CD4-positive, alpha-beta T cell (primary cell): ENCODE results near the gene PPP1R9B. TPM values are rescaled to one million over a fixed set of nuclear protein-coding genes. Genes with fewer than 3 reads are reported as not detected.

Source experiments
- ATAC-seq: fragments of 200-7000 bp; cut with Tn5 transposase; one replicate; pipeline ENCODE4 v1.10.0; 2022; ENCODE audit warnings: mild to moderate bottlenecking; ENCODE audit not compliant: poor library complexity
- CTCF ChIA-PET: fragments of 350-600 bp; sonication (Branson Sonifier 250); formaldehyde crosslinking; loops from one replicate; lab custom pipeline; 2021; ENCODE audit warnings: antibody characterized with exemption, inconsistent platforms; lab: Charles Lee
- POLR2A ChIA-PET: fragments of 350-600 bp; sonication (Branson Sonifier 250); formaldehyde crosslinking; loops from one replicate; lab custom pipeline; 2021; ENCODE audit warnings: antibody characterized with exemption, inconsistent platforms; lab: Charles Lee
- DNase-seq, 14 experiments: peaks; one replicate each; pipeline ENCODE4 v3.0.0-alpha.2; 2013 to 2020; ENCODE audit warnings: mixed read lengths in 2 of 14
- H3K27ac ChIP-seq, 2 donors: one replicate each; pipeline versions ENCODE4 v1.5.1 to v1.7.0; 2013; ENCODE audit warnings: low read length in 2 of 2, low read depth in 1 of 2, mild to moderate bottlenecking in 1 of 2
- H3K27me3 ChIP-seq, 2 experiments: 1 replicate in 1 of 2; 2 replicates in 1 of 2; pipeline versions ENCODE4 v1.6.1 to v1.7.0; 2013; ENCODE audit warnings: low read length in 2 of 2, control low read depth in 1 of 2, mild to moderate bottlenecking in 1 of 2, moderate library complexity in 1 of 2; ENCODE audit not compliant: insufficient read depth in 2 of 2, control insufficient read depth in 1 of 2
- H3K36me3 ChIP-seq: one replicate; pipeline ENCODE4 v1.6.1; 2013; ENCODE audit warnings: low read length, control low read depth; ENCODE audit not compliant: insufficient read depth
- H3K4me1 ChIP-seq: one replicate; pipeline ENCODE4 v1.6.1; 2013; ENCODE audit warnings: low read length, control low read depth; ENCODE audit not compliant: insufficient read depth
- H3K4me3 ChIP-seq: one replicate; pipeline ENCODE4 v1.5.1; 2013; ENCODE audit warnings: mild to moderate bottlenecking, low read length, moderate library complexity
- H3K9me3 ChIP-seq, 2 experiments: 1 replicate in 1 of 2; 2 replicates in 1 of 2; pipeline versions ENCODE4 v1.6.1 to v1.7.0; 2013; ENCODE audit warnings: low read length in 2 of 2, mild to moderate bottlenecking in 2 of 2, control low read depth in 1 of 2, moderate library complexity in 1 of 2; ENCODE audit not compliant: control insufficient read depth in 1 of 2, insufficient read depth in 1 of 2
- H3K27ac Mint-ChIP-seq: one replicate; pipeline ENCODE4 v1.8.0; 2020; ENCODE audit warnings: mixed read lengths
- H3K27me3 Mint-ChIP-seq: one replicate; pipeline ENCODE4 v1.8.0; 2021; ENCODE audit warnings: mixed read lengths
- H3K36me3 Mint-ChIP-seq: one replicate; pipeline ENCODE4 v1.8.0; 2021; ENCODE audit warnings: low read depth, mixed read lengths
- H3K4me1 Mint-ChIP-seq: one replicate; pipeline ENCODE4 v1.8.0; 2021; ENCODE audit warnings: low read depth, mixed read lengths
- H3K4me3 Mint-ChIP-seq: one replicate; pipeline ENCODE4 v1.8.0; 2020; ENCODE audit warnings: mild to moderate bottlenecking, mixed read lengths
- H3K9me3 Mint-ChIP-seq: one replicate; pipeline ENCODE4 v1.8.0; 2020; ENCODE audit warnings: mixed read lengths
- CTCF ChIP-seq: fragments of 200-600 bp; IDR thresholded peaks from one replicate; pipeline ENCODE4 v1.8.0; 2022; ENCODE audit warnings: antibody characterized with exemption, mild to moderate bottlenecking
- intact Hi-C, 2 experiments: fragments of 100-400 bp; cut with DNase I in 1 of 2; cut with micrococcal nuclease in 1 of 2; formaldehyde crosslinking; loops; one replicate each; pipeline versions ENCODE4 v1.15.1 to v1.9.0; 2023 to 2025; cut with DNase I, micrococcal nuclease
- total RNA-seq, 174 experiments: library from RNA in 2 of 174; stranded (reverse) in 2 of 174; gene quantifications; one replicate each; pipeline ENCODE4 v1.2.3 and lab custom pipeline; 2021 to 2026

The PPP1R9B gene
- total RNA-seq, 2 experiments from 2014 or later, result 53.4 to 55.7 TPM

- POLR2A ChIA-PET, result no interaction called here
- H3K9me3 Mint-ChIP-seq, result no peaks in the 10 kb centered on the region
Observed at GRCh38 chr17:50171371-50172071, 21.0 kb upstream of the PPP1R9B start.

GRCh38 chr17:50170662-50171370 is 20.3 kb upstream of the PPP1R9B start:
- ATAC-seq, result no peak
- Mint-ChIP-seq H3K27ac (no peak overlapping the region), H3K4me1 (peaks cover 12% of the 10 kb centered on the region)

More at GRCh38 chr17:50171371-50172071, 21.0 kb upstream of the PPP1R9B start:
- Mint-ChIP-seq H3K27ac (no peak overlapping the region), H3K4me3 (no peak overlapping the region), H3K27me3 (no peaks in the 10 kb centered on the region), H3K36me3 (no peaks in the 10 kb centered on the region), H3K4me1 (peaks cover 12% of the 10 kb centered on the region)
- Histone ChIP-seq H3K36me3 (no peaks in the 10 kb centered on the region), H3K4me1 (peaks cover 18% of the 10 kb centered on the region), H3K4me3 (no peak overlapping the region), H3K9me3 (no peaks in the 10 kb centered on the region), H3K27me3 (no peaks in the 10 kb centered on the region), H3K27ac (no peak overlapping the region)
- intact Hi-C loops, result no loop called here
- DNase-seq (no peak), ATAC-seq (no peak)
- TF ChIP-seq CTCF, result no peak
- CTCF ChIA-PET, result no interaction called here

More at GRCh38 chr17:50170662-50171370, 20.3 kb upstream of the PPP1R9B start:
- CTCF ChIA-PET, result no interaction called here
- Histone ChIP-seq H3K4me3 (no peak overlapping the region), H3K36me3 (no peaks in the 10 kb centered on the region), H3K4me1 (peaks cover 18% of the 10 kb centered on the region), H3K27me3 (no peaks in the 10 kb centered on the region), H3K9me3 (no peaks in the 10 kb centered on the region), H3K27ac (no peak overlapping the region)
- POLR2A ChIA-PET, result no interaction called here
- Mint-ChIP-seq H3K9me3 (no peaks in the 10 kb centered on the region), H3K27me3 (no peaks in the 10 kb centered on the region), H3K36me3 (no peaks in the 10 kb centered on the region), H3K4me3 (no peak overlapping the region)
- DNase-seq, result peak in 1 of 14 experiments; percentile 18
- intact Hi-C loops, result no loop called here
- TF ChIP-seq CTCF, result no peak
